Amygdala (tissue), 56 donors: ENCODE data around the gene ZNF511.
A peak's percentile ranks its signal among the peaks of the same experiment; 100 is the strongest.

Experiments
- DNase-seq, 56 donors: peaks; one replicate each; lab custom pipeline; 2025; lab: John Stamatoyannopoulos, UW

The ZNF511 gene

GRCh38 chr10:133347710-133348517, 39.2 kb downstream of the ZNF511 start:
- no peak for DNase-seq

GRCh38 chr10:133349160-133349568, 40.5 kb downstream of the ZNF511 start:
- DNase-seq: no peak

- no peak for DNase-seq
Observed at GRCh38 chr10:133349577-133350011, 40.9 kb downstream of the ZNF511 start.

GRCh38 chr10:133350283-133350949, 41.7 kb downstream of the ZNF511 start:
- no peak for DNase-seq

- DNase-seq: no peak
Observed at GRCh38 chr10:133350950-133351329, 42.2 kb downstream of the ZNF511 start.

- no peak for DNase-seq
Observed at GRCh38 chr10:133351408-133352318, 42.9 kb downstream of the ZNF511 start.

GRCh38 chr10:133353202-133353959, 44.7 kb downstream of the ZNF511 start:
- DNase-seq: no peak

- no peak for DNase-seq
Observed at GRCh38 chr10:133353988-133354605, 45.4 kb downstream of the ZNF511 start.

GRCh38 chr10:133354672-133355240, 46.0 kb downstream of the ZNF511 start:
- DNase-seq: no peak

GRCh38 chr10:133355266-133355665, 46.6 kb downstream of the ZNF511 start:
- no peak for DNase-seq

- DNase-seq: no peak
Observed at GRCh38 chr10:133355991-133356390, 47.3 kb downstream of the ZNF511 start.

GRCh38 chr10:133356549-133357284, 48.0 kb downstream of the ZNF511 start:
- no peak for DNase-seq

- DNase-seq: peak in 7 of 56 donors; percentile 20 to 64 (median 50)
Observed at GRCh38 chr10:133357285-133358161, 48.8 kb downstream of the ZNF511 start, which contains the start of gene FUOM. Gene FUOM (minus strand): TSS chr10:133358019. CDS start chr10:133358007, 12 bp downstream.

- DNase-seq: no peak
Observed at GRCh38 chr10:133358162-133358924, 49.6 kb downstream of the ZNF511 start.

- no peak for DNase-seq
Observed at GRCh38 chr10:133358925-133359310, 50.2 kb downstream of the ZNF511 start.

GRCh38 chr10:133359554-133359971, 50.8 kb downstream of the ZNF511 start:
- DNase-seq: no peak
